ENCODE results near the gene TBX20.

DNA sequence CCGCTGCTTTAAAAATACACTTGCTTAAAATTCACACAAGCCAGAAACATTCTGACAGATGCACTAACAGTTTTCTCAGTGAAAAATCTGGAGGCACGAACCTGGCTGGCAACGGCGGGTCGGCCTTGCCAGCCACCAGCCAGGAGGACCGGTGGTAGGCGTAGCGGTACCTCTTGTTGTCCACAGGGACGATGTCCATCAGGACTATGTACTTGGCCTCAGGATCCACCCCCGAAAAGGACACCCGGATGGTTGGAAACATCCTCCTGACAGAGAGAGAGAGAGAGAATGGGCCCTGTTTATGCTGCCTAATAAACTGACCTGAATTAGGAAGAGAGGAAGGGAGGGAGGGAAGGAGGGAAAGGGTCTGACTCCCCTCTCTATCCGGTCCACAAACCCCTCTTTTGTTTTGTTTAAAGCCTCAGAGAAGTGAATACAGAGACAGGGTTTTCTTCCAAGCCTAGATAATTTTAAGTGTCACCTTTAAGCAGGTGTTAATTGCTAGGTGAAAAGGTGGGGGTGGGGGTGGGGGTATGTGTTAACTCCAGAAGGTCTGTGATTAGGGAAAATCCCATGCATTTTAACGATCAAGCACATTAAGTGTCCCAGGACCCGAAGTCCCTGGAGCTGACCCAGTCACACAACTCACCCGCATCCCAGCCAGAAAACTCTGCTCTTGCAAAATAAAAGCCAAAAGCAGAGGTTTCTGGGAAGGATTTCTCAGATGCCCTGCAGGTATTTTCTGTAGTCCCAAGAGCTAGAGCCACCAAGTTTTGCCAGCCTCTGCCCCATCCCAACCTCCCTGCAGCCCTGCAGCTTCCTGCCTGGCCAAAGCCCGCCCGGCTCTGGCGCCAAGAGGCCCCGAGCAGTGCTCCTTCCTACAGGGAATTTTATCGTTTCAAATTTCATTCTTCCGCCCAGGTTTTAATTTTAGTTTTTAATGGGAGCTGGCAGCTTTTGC, 5.0 kb downstream of the TBX20 start:
- TF ChIP-seq POLR2AphosphoS5 (IDR thresholded peaks at IDR 0.05; ENCODE audit: borderline replicate concordance, low read depth, low read length) (peak; percentile 33; the same call in 1 of the 2 replicates), EZH2 (IDR thresholded peaks at IDR 0.05) (no peak)
